ENCODE results near the gene DFFA.
"Not testable (repeated sequence)": the region's sequence is repeated elsewhere in the genome, so short reads cannot be mapped to it uniquely, and the experiment has no call there.

DFFA gene

DNA sequence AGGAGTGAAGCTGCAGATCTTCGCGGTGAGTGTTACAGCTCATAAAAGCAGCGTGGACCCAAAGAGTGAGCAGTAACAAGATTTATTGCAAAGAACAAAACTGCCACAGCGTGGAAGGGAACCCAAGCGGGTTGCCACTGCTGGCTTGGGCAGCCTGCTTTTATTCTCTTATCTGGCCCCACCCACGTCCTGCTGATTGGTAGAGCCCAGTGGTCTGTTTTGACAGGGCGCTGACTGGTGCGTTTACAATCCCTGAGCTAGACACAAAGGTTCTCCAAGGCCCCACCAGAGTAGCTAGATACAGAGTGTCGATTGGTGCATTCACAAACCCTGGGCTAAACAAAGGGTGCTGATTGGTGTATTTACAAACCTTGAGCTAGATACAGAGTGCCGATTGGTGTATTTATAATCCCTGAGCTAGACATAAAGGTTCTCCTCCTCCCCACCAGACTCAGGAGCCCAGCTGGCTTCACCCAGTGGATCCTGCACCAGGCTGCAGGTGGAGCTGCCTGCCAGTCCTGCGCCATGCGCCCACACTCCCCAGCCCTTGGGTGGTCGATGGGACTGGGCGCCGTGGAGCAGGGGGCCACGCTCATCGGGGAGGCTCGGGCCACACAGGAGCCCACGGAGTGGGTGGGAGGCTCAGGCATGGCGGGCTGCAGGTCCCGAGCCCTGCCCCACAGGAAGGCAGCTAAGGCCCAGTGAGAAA is 46.3 kb downstream of the DFFA start:
- DNase-seq = not testable (repeated sequence)

- DNase-seq = no peak
Measured at GRCh38 chr1:10424651-10425050, 47.7 kb downstream of the DFFA start.

GRCh38 chr1:10424034-10424433 is 48.3 kb downstream of the DFFA start:
- DNase-seq = no peak

DNA sequence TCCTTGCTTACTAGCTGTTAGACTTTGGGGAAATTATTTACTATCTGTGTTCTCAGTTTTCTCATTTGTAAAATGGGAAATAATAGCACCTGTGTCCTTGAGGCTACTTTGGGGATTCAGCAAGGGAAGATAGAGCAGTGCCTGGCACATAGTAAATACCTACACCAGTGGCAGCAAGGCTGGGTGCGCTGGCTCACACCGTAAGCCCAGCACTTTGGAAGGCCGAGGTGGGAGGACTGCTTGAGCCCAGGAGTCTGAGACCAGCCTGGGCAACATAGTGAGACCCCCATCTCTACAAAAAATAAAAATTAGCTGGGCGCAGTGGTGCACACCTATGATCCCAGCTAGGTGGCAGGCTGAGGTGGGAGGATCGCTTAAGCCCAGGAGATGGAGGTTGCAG is 50.7 kb downstream of the DFFA start:
- no peak for DNase-seq

DNA sequence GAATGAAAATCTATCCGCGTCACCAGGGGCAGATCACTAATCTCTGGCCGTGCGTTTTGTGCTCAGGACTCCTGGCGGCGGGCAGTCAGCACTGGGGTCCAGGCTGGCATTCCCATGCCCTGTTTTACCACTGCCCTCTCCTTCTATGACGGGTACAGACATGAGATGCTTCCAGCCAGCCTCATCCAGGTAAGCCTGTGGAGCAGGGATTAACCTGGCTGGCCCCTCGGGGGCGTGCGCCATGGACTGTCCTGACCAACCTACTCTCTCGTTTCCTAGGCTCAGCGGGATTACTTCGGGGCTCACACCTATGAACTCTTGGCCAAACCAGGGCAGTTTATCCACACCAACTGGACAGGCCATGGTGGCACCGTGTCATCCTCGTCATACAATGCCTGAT is 53.0 kb downstream of the DFFA start:
- no peak for DNase-seq

GRCh38 chr1:10418741-10419140 is 53.6 kb downstream of the DFFA start:
- DNase-seq = not testable (repeated sequence)

DNA sequence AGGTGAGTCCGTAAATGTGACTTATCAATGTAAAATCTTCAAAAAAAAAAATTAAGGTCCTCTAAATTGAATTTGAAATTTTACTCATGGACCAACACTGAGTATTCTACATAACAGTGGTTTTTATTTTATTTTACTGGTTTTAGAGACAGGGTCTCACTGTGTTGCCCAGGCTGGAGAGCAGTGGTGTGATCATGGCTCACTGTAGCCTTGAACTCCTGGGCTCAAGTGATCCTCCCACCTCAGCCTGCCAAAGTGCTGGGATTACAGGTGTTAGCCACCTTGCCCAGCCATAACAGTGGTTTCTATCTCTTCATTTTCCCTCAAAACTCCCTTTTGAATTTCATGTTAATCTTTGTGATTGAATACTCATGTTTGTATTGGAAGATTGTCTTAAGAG is 56.4 kb downstream of the DFFA start:
- DNase-seq = not testable (repeated sequence)

DNA sequence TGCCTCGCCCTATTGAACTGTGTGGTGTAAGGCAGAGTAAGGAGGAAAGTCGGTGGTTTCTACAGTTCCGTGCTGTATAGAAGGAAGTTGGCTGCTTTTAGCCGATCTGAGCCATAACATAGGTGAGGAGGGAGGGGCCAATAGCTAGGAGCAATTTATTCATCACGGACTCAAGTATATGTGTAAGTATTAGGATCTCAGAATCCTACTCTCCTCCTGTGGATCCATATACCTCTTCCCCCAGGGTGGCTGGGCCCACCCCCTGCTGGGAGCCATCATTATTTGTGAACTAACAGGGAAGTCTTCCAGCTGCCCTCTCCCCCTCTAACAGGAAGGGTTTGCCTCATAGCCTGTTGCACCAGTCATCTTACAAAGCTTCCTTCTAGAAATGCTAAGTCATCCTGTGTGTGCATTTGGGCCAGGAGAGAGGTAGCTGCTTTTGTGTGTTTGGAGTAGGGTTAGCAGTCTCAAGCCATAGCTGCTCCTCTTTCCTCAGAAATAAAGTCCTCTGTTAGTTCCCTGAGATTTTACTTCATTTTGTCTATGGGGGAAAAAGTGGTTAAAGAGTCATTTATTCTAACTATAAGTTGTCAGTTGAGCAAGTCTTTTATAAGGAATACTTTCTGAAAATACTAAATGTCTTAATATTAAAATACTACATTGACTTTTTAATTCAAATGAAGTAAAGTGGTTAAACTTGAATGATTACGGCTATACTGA is 57.0 kb downstream of the DFFA start:
- DNase-seq = no peak

DNA sequence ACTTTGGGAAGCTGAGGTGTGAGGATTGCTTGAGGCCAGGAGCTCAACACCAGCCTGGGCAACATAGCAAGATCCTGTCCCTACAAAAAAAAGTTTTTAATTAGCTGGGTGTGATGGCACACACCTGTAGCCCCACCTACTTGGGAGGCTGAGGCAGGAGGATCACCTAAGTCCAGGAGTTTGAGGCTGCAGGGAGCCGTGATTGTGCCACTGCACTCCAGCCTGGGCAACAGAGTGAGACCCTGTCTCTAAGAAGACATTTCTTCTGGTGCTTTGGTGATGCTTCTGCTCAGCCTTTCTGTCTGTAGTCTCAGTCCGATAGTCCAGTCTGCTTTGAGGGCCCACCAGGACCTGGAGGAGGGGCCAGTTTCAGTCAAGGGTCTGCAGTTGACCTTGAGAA is 65.1 kb downstream of the DFFA start:
- DNase-seq = no peak

Data from activated CD8-positive, alpha-beta memory T cell treated with anti-CD3 and anti-CD28 coated beads, Interleukin-2, amount 50 U/mL, for 4 hours (primary cell).